Measurements from ENCODE around the gene RAPGEF1. TPM values are rescaled to one million over a fixed set of nuclear protein-coding genes. Genes with fewer than 3 reads are reported as not detected.

The RAPGEF1 gene
- total RNA-seq, 1 experiment from 2014 or later, result 25.2 TPM

GRCh38 chr9:131609099-131609830 is 130.6 kb downstream of the RAPGEF1 start:
- Histone ChIP-seq H3K27ac (ENCODE audit: low read length) (0 out of 2 replicates have a peak overlapping the region, but pooled peaks have one; percentile 12), H3K9me3 (ENCODE audit: low read length) (no peaks in the 10 kb centered on the region), H3K79me2 (ENCODE audit: low read length) (no peaks in the 10 kb centered on the region), H3K4me3 (ENCODE audit: low read length) (0 out of 2 replicates have a peak overlapping the region, but pooled peaks have one; percentile 5), H4K20me1 (ENCODE audit: low read length) (no peaks in the 10 kb centered on the region), H3K9ac (ENCODE audit: low read length) (no peak overlapping the region), H3K4me2 (ENCODE audit: low read length) (peak overlapping the region; percentile 68; the same call in 1 of the 2 replicates), H2AFZ (ENCODE audit: low read length) (no peak overlapping the region), H3K27me3 (ENCODE audit: low read length) (no peaks in the 10 kb centered on the region), H3F3A (ENCODE audit: low read length, unreplicated experiment) (no peaks in the 10 kb centered on the region), H3K36me3 (ENCODE audit: low read depth, low read length) (no peaks in the 10 kb centered on the region), H3K9me2 (replicated peaks; ENCODE audit: low read length) (no peaks in the 10 kb centered on the region), H3K4me1 (ENCODE audit: insufficient read depth, low read length) (peaks cover 16% of the 10 kb centered on the region)
- ChIA-PET POLR2A (ENCODE audit: unreplicated experiment) (no interaction called here), CTCF (no interaction called here)
- peak; percentile 34 for ATAC-seq
- intact Hi-C loops (cut with micrococcal nuclease), result loop anchor here (5.0 kb wide), 1 partner anchor 128 kb away; no protein-coding TSS in a partner anchor
- no TSS peak for BruUV-seq (replicated peaks)
- DNase-seq, result no peak
- TF ChIP-seq EZH2 (IDR thresholded peaks at IDR 0.05; ENCODE audit: low read length, unreplicated experiment) (no peak), CTCF (conservative IDR thresholded peaks at IDR 0.05; ENCODE audit: low read depth, low read length) (no peak), EZH2phosphoT487 (IDR thresholded peaks at IDR 0.05; ENCODE audit: borderline replicate concordance, low read length) (no peak)

GRCh38 chr9:131608493-131609037 is 131.3 kb downstream of the RAPGEF1 start:
- Histone ChIP-seq H3K4me3 (ENCODE audit: low read length) (peak overlapping the region; percentile 5; the same call in 1 of the 2 replicates), H3K9ac (ENCODE audit: low read length) (no peak overlapping the region), H3K9me3 (ENCODE audit: low read length) (no peaks in the 10 kb centered on the region), H3K9me2 (replicated peaks; ENCODE audit: low read length) (no peaks in the 10 kb centered on the region), H2AFZ (ENCODE audit: low read length) (peak overlapping the region; percentile 44; the same call in 1 of the 2 replicates), H3K4me2 (ENCODE audit: low read length) (peak overlapping the region; percentile 68), H4K20me1 (ENCODE audit: low read length) (no peaks in the 10 kb centered on the region), H3K27ac (ENCODE audit: low read length) (peak overlapping the region; percentile 12; the same call in 1 of the 2 replicates), H3K79me2 (ENCODE audit: low read length) (no peaks in the 10 kb centered on the region), H3K4me1 (ENCODE audit: insufficient read depth, low read length) (peaks cover 16% of the 10 kb centered on the region), H3K27me3 (ENCODE audit: low read length) (no peaks in the 10 kb centered on the region), H3F3A (ENCODE audit: low read length, unreplicated experiment) (no peaks in the 10 kb centered on the region), H3K36me3 (ENCODE audit: low read depth, low read length) (no peaks in the 10 kb centered on the region)
- peak; percentile 76 for DNase-seq
- BruUV-seq (replicated peaks), result no TSS peak
- ChIA-PET POLR2A (ENCODE audit: unreplicated experiment) (no interaction called here), CTCF (interaction anchor here (0.6 kb wide), 1 partner anchor 69 kb away, joined by 7 read pairs; no protein-coding TSS in a partner anchor)
- TF ChIP-seq EZH2phosphoT487 (IDR thresholded peaks at IDR 0.05; ENCODE audit: borderline replicate concordance, low read length), result no peak
- TF ChIP-seq EZH2 (IDR thresholded peaks at IDR 0.05; ENCODE audit: low read length, unreplicated experiment), result no peak
- TF ChIP-seq CTCF (conservative IDR thresholded peaks at IDR 0.05; ENCODE audit: low read depth, low read length), result no peak
- peak; percentile 94 for ATAC-seq
- intact Hi-C loops (cut with micrococcal nuclease), result loop anchor here (5.0 kb wide), 1 partner anchor 129 kb away; no protein-coding TSS in a partner anchor

Data from PC-3 (cell line).